Neuronal stem cell (in vitro differentiated cells): ENCODE data around the gene BCDIN3D.
"Not testable (repeated sequence)": the region's sequence is repeated elsewhere in the genome, so short reads cannot be mapped to it uniquely, and the experiment has no call there.

Experiments
- DNase-seq: peaks from one replicate; pipeline ENCODE4 v3.0.0-alpha.2; 2013; ENCODE audit warnings: low spot score
- H2AFZ ChIP-seq: one replicate; pipeline ENCODE4 v1.6.1; 2013; ENCODE audit warnings: mild to moderate bottlenecking, low read length, inconsistent platforms
- H2AK5ac ChIP-seq: 2 replicates; pipeline ENCODE4 v1.6.1; 2013; ENCODE audit warnings: low read depth, mild to moderate bottlenecking, inconsistent platforms, low read length, moderate library complexity, mixed read lengths
- H2BK120ac ChIP-seq: 2 replicates; pipeline ENCODE4 v1.6.1; 2013; ENCODE audit warnings: low read depth, mild to moderate bottlenecking, inconsistent platforms, low read length, moderate library complexity, mixed read lengths
- H2BK12ac ChIP-seq: one replicate; pipeline ENCODE4 v1.6.1; 2013; ENCODE audit warnings: low read length, inconsistent platforms
- H2BK15ac ChIP-seq: 2 replicates; pipeline ENCODE4 v1.6.1; 2013; ENCODE audit warnings: mild to moderate bottlenecking, low read length, inconsistent platforms, mixed read lengths
- H2BK5ac ChIP-seq: one replicate; pipeline ENCODE4 v1.6.1; 2013; ENCODE audit warnings: inconsistent platforms, mild to moderate bottlenecking, low read length, moderate library complexity
- H3K14ac ChIP-seq: one replicate; pipeline ENCODE4 v1.6.1; 2013; ENCODE audit warnings: low read length, inconsistent platforms
- H3K18ac ChIP-seq: 2 replicates; pipeline ENCODE4 v1.6.1; 2013; ENCODE audit warnings: low read length, inconsistent platforms
- H3K23ac ChIP-seq: 2 replicates; pipeline ENCODE4 v1.6.1; 2013; ENCODE audit warnings: low read depth, mild to moderate bottlenecking, mixed read lengths, low read length, inconsistent platforms; ENCODE audit not compliant: poor library complexity
- H3K27ac ChIP-seq: replicated peaks from 3 replicates; pipeline ENCODE4 v1.5.1; 2013; ENCODE audit warnings: low read length, inconsistent platforms
- H3K27me3 ChIP-seq, 3 experiments: 2 replicates each; pipeline ENCODE4 v1.6.1; 2013; ENCODE audit warnings: low read length in 3 of 3, mild to moderate bottlenecking in 2 of 3, inconsistent platforms in 1 of 3, low read depth in 1 of 3, mixed read lengths in 1 of 3, moderate library complexity in 1 of 3; ENCODE audit not compliant: control insufficient read depth in 3 of 3, insufficient read depth in 3 of 3
- H3K36me3 ChIP-seq, 2 donors: replicated peaks in 1 of 2; 2 replicates each; pipeline ENCODE4 v1.6.1; 2013; ENCODE audit warnings: low read length in 2 of 2; ENCODE audit not compliant: control insufficient read depth in 2 of 2, insufficient read depth in 2 of 2
- H3K4ac ChIP-seq: 2 replicates; pipeline ENCODE4 v1.6.1; 2013; ENCODE audit warnings: inconsistent platforms, mild to moderate bottlenecking, low read length, moderate library complexity
- H3K4me1 ChIP-seq, 2 donors: 1 replicate in 1 of 2; 2 replicates in 1 of 2; pipeline ENCODE4 v1.6.1; 2013; ENCODE audit warnings: low read length in 2 of 2, low read depth in 1 of 2; ENCODE audit not compliant: control insufficient read depth in 2 of 2, insufficient read depth in 1 of 2
- H3K4me2 ChIP-seq: one replicate; pipeline ENCODE4 v1.6.1; 2013; ENCODE audit warnings: mild to moderate bottlenecking, low read length, inconsistent platforms; ENCODE audit not compliant: insufficient read depth, poor library complexity, severe bottlenecking
- H3K4me3 ChIP-seq, 2 donors: 2 replicates each; pipeline ENCODE4 v1.5.1; 2013; ENCODE audit warnings: low read length in 2 of 2, mild to moderate bottlenecking in 2 of 2, inconsistent platforms in 1 of 2, moderate library complexity in 1 of 2
- H3K79me1 ChIP-seq: one replicate; pipeline ENCODE4 v1.6.1; 2013; ENCODE audit warnings: low read depth, mild to moderate bottlenecking, inconsistent platforms, low read length, moderate library complexity
- H3K9ac ChIP-seq: one replicate; pipeline ENCODE4 v1.6.1; 2013; ENCODE audit warnings: mild to moderate bottlenecking, low read depth, low read length, inconsistent platforms; ENCODE audit not compliant: poor library complexity
- H3K9me3 ChIP-seq, 2 donors: replicated peaks in 1 of 2; 2 replicates each; pipeline versions ENCODE3 to v1.6.1; 2013; ENCODE audit warnings: low read length in 2 of 2, mild to moderate bottlenecking in 2 of 2, inconsistent platforms in 1 of 2, low read depth in 1 of 2, mixed read lengths in 1 of 2, moderate library complexity in 1 of 2; ENCODE audit not compliant: control insufficient read depth in 2 of 2, insufficient read depth in 1 of 2
- H4K8ac ChIP-seq: one replicate; pipeline ENCODE4 v1.6.1; 2013; ENCODE audit warnings: low read depth, mild to moderate bottlenecking, inconsistent platforms, low read length, moderate library complexity
- H4K91ac ChIP-seq: one replicate; pipeline ENCODE4 v1.6.1; 2013; ENCODE audit warnings: low read length, low read depth, mild to moderate bottlenecking, inconsistent platforms; ENCODE audit not compliant: poor library complexity
- WGBS, 2 donors: extraction: QIAGEN DNeasy Blood & Tissue Kit; methylation state at CpG; one replicate each; pipeline ENCODE4 v1.1.7; 2013; ENCODE audit warnings: missing lambda C conversion rate in 2 of 2, mixed read lengths in 1 of 2; ENCODE audit not compliant: insufficient read length in 2 of 2, insufficient replicate concordance in 1 of 2; ENCODE audit errors: extremely low coverage in 2 of 2; 5-methylcytosine and 5-hydroxymethylcytosine counted together

The BCDIN3D gene

DNA sequence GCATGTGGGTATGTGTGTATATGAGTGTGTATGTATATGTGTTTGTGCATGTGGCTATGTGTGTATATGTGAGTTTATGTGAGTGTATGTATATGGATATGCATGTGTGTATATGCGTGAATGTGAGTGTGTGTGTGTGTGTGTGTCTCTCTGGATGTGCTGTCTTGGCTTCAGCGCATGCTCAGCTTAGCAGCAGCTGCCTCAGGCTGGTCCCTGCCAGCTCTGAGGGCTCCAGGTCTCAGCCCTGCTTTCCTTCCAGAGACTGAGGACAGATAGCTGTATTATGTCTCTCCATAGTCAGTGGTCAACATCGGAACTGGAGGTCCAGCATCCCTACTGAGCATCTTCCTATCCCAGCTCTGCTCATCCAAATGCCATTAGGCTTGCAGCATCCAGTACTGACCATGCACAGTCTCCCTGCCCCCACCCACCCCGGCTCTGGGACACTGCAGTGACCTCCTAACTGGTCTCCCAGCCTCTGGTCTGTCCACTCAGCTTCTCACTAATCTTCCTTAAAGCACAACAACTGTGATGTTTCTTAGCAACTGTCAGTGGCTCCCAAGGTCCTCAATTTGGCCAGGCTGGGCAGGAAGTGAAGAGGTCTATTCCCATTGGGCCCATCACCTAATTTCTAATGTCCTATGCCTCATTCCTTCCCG, 38.0 kb upstream of the BCDIN3D start:
- DNase-seq, result no peak
- Histone ChIP-seq H3K9me3 (peaks cover 0 to 6% of the 10 kb centered on the region in 2 donors), H3K36me3 (peaks cover 0 to 2% of the 10 kb centered on the region in 2 donors), H3K4me3 (peak overlapping the region in 1 of 2 donors; percentile 26), H3K4me2 (no peak overlapping the region), H3K9ac (no peak overlapping the region), H3K79me1 (no peaks in the 10 kb centered on the region), H4K91ac (no peak overlapping the region), H2BK5ac (no peak overlapping the region), H4K8ac (no peak overlapping the region), H3K14ac (no peak overlapping the region), H3K4me1 (peaks cover 11 to 22% of the 10 kb centered on the region in 2 donors), H3K23ac (no peak overlapping the region), H2BK12ac (no peak overlapping the region), H3K4ac (no peak overlapping the region), H2BK120ac (no peak overlapping the region), H2AFZ (no peak overlapping the region), H3K27ac (no peak overlapping the region), H3K18ac (no peak overlapping the region), H2AK5ac (peak overlapping the region; percentile 56), H3K27me3 (peaks cover 0 to 10% (median 0%) of the 10 kb centered on the region in 3 experiments), H2BK15ac (peak overlapping the region; percentile 69)
- no CpG with 5 or more reads among the region's 5 CpGs for WGBS, 2 donors

DNA sequence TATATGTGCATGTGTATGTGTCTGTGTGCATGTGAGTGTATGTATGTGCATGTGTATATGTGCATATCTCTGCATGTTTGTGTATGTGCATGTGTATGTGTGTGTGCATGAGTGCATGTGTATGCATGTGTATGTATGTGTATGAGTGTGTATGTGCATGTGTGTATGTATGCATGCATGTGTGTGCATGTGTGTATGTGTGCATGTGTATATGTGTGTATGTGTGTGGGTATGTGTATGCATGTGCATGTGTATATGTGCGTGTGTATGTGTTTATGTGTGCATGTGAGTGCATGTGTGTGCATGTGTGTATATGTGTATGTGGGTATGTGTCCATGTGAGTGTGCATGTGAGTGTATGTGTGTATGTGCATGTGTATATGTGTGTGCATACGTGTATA, 36.2 kb upstream of the BCDIN3D start:
- H2AK5ac ChIP-seq, H3K14ac ChIP-seq, H2BK5ac ChIP-seq, H3K4me2 ChIP-seq, H3K27me3 ChIP-seq, H2BK12ac ChIP-seq, H3K9me3 ChIP-seq, H3K9ac ChIP-seq, H2AFZ ChIP-seq, H3K4me3 ChIP-seq, H3K18ac ChIP-seq, H2BK120ac ChIP-seq, H2BK15ac ChIP-seq, H4K8ac ChIP-seq, H3K4ac ChIP-seq, DNase-seq, H3K36me3 ChIP-seq, H3K23ac ChIP-seq, H3K27ac ChIP-seq, H4K91ac ChIP-seq, H3K79me1 ChIP-seq: not testable (repeated sequence)
- H3K4me1 ChIP-seq, result peaks cover 13 to 19% of the 10 kb centered on the region in 2 donors
- WGBS, 2 donors, result no CpG with 5 or more reads among the region's 2 CpGs

GRCh38 chr12:49878021-49878420, 35.1 kb upstream of the BCDIN3D start:
- no peak overlapping the region for H3K4me3 ChIP-seq
- peaks cover 0 to 2% of the 10 kb centered on the region in 2 donors for H3K36me3 ChIP-seq
- H3K4ac ChIP-seq, result no peak overlapping the region
- H3K18ac ChIP-seq, result no peak overlapping the region
- no peak overlapping the region for H3K9ac ChIP-seq
- H2AK5ac ChIP-seq, result no peak overlapping the region
- H3K14ac ChIP-seq, result no peak overlapping the region
- peak overlapping the region; percentile 66 for H4K8ac ChIP-seq
- peaks cover 10 to 16% of the 10 kb centered on the region in 2 donors for H3K4me1 ChIP-seq
- H2BK12ac ChIP-seq, result no peak overlapping the region
- no peak overlapping the region for H2BK5ac ChIP-seq
- H3K27ac ChIP-seq, result no peak overlapping the region
- peaks cover 0 to 17% (median 0%) of the 10 kb centered on the region in 3 experiments for H3K27me3 ChIP-seq
- no peaks in the 10 kb centered on the region for H3K79me1 ChIP-seq
- H2BK15ac ChIP-seq, result no peak overlapping the region
- no peak overlapping the region for H2AFZ ChIP-seq
- H3K23ac ChIP-seq, result no peak overlapping the region
- no peak for DNase-seq
- no peak overlapping the region for H4K91ac ChIP-seq
- no peak overlapping the region for H2BK120ac ChIP-seq
- H3K4me2 ChIP-seq, result no peak overlapping the region
- peaks cover 0 to 6% of the 10 kb centered on the region in 2 donors for H3K9me3 ChIP-seq
- WGBS, 2 donors, result no CpG with 5 or more reads among the region's 2 CpGs

GRCh38 chr12:49877066-49877465, 34.2 kb upstream of the BCDIN3D start:
- no peak overlapping the region for H2AFZ ChIP-seq
- no CpG with 5 or more reads among the region's 5 CpGs for WGBS, 2 donors
- no peak overlapping the region for H4K91ac ChIP-seq
- no peak overlapping the region for H3K4me3 ChIP-seq
- peaks cover 0 to 21% (median 0%) of the 10 kb centered on the region in 3 experiments for H3K27me3 ChIP-seq
- no peak overlapping the region for H3K27ac ChIP-seq
- H3K79me1 ChIP-seq, result no peaks in the 10 kb centered on the region
- no peak overlapping the region for H4K8ac ChIP-seq
- no peak overlapping the region for H2BK12ac ChIP-seq
- no peak overlapping the region for H2BK5ac ChIP-seq
- H3K9me3 ChIP-seq, result peaks cover 0 to 6% of the 10 kb centered on the region in 2 donors
- no peak overlapping the region for H3K4ac ChIP-seq
- peaks cover 5 to 7% of the 10 kb centered on the region in 2 donors for H3K4me1 ChIP-seq
- no peak for DNase-seq
- H2BK120ac ChIP-seq, result no peak overlapping the region
- no peak overlapping the region for H3K14ac ChIP-seq
- H3K4me2 ChIP-seq, result no peak overlapping the region
- no peak overlapping the region for H2BK15ac ChIP-seq
- no peak overlapping the region for H3K18ac ChIP-seq
- H3K23ac ChIP-seq, result no peak overlapping the region
- H2AK5ac ChIP-seq, result peak overlapping the region; percentile 53
- peaks cover 0 to 2% of the 10 kb centered on the region in 2 donors for H3K36me3 ChIP-seq
- H3K9ac ChIP-seq, result no peak overlapping the region
